GM12878 (cell line): ENCODE results near the gene REPIN1.

ENCODE experiments used
- KDM1A ChIP-seq: fragments of 200-600 bp; sonication (generic); IDR thresholded peaks from 2 replicates; pipeline ENCODE4 v1.6.1; 2016; ENCODE audit warnings: borderline replicate concordance
- MYC ChIP-seq: IDR thresholded peaks from 2 replicates; pipeline ENCODE4 v1.6.1; 2011; ENCODE audit warnings: mild to moderate bottlenecking, low read length, moderate library complexity, inconsistent platforms; ENCODE audit not compliant: insufficient read depth, insufficient replicate concordance, insufficient read length, severe bottlenecking
- NRF1 ChIP-seq: conservative IDR thresholded peaks from 2 replicates; pipeline ENCODE4 v1.6.1; 2011; ENCODE audit warnings: mild to moderate bottlenecking, low read depth, low read length, improper control_type of control experiment
- PAX8 ChIP-seq: fragments of 450-650 bp; IDR thresholded peaks from 2 replicates; pipeline ENCODE4 v1.6.1; 2017; ENCODE audit warnings: mild to moderate bottlenecking, moderate library complexity
- TARDBP ChIP-seq: IDR thresholded peaks from 2 replicates; pipeline ENCODE4 v1.6.1; 2016; ENCODE audit warnings: borderline replicate concordance
- TF ChIP-seq, protein P1 (sequence below), 3 experiments: IDR thresholded peaks in 2 of 3; conservative IDR thresholded peaks in 1 of 3; 2 replicates each; pipeline ENCODE4 v1.5.1; 2011; ENCODE audit warnings: low read depth in 3 of 3, low read length in 3 of 3, mild to moderate bottlenecking in 3 of 3, control low read depth in 2 of 3, moderate library complexity in 2 of 3, inconsistent platforms in 1 of 3, mixed read lengths in 1 of 3; ENCODE audit not compliant: control insufficient read depth in 2 of 3, insufficient read depth in 1 of 3; ENCODE audit errors: extremely low read depth in 1 of 3
- TF ChIP-seq, protein P2 (sequence below): fragments of 450-650 bp; IDR thresholded peaks from 2 replicates; pipeline ENCODE4 v1.6.1; 2017; ENCODE audit warnings: antibody characterized with exemption, mild to moderate bottlenecking, moderate library complexity

DNA sequence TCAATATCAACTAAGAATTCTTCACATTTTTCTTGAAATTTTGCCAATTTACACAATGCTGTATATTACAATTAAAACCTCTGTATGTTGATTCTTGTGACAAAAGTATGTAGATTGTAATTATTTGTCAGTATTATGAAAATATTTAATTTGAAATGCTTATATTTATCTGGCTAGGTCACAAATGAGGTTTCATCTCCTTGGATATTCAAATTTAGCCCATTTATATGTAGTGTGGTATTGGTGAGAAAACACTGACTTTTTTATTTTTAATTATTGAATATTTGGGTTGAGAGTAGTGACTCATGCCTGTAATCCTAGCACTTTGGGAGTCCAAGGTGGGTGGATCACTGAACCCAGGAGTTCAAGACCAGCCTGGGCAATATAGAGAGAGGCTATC is 24.3 kb upstream of the REPIN1 start:
- TF ChIP-seq, protein P1, sequence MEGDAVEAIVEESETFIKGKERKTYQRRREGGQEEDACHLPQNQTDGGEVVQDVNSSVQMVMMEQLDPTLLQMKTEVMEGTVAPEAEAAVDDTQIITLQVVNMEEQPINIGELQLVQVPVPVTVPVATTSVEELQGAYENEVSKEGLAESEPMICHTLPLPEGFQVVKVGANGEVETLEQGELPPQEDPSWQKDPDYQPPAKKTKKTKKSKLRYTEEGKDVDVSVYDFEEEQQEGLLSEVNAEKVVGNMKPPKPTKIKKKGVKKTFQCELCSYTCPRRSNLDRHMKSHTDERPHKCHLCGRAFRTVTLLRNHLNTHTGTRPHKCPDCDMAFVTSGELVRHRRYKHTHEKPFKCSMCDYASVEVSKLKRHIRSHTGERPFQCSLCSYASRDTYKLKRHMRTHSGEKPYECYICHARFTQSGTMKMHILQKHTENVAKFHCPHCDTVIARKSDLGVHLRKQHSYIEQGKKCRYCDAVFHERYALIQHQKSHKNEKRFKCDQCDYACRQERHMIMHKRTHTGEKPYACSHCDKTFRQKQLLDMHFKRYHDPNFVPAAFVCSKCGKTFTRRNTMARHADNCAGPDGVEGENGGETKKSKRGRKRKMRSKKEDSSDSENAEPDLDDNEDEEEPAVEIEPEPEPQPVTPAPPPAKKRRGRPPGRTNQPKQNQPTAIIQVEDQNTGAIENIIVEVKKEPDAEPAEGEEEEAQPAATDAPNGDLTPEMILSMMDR (IDR thresholded peaks at IDR 0.05 in 2 of 3, conservative IDR thresholded peaks at IDR 0.05 in 1 of 3; ENCODE audit: control insufficient read depth in 2 of 3, extremely low read depth in 1 of 3, insufficient read depth in 1 of 3, low read depth in 3 of 3, low read length in 3 of 3) = no peak
- TF ChIP-seq PAX8 (no peak), KDM1A (no peak), MYC (no peak), TARDBP (no peak), NRF1 (no peak)
- TF ChIP-seq, protein P2, sequence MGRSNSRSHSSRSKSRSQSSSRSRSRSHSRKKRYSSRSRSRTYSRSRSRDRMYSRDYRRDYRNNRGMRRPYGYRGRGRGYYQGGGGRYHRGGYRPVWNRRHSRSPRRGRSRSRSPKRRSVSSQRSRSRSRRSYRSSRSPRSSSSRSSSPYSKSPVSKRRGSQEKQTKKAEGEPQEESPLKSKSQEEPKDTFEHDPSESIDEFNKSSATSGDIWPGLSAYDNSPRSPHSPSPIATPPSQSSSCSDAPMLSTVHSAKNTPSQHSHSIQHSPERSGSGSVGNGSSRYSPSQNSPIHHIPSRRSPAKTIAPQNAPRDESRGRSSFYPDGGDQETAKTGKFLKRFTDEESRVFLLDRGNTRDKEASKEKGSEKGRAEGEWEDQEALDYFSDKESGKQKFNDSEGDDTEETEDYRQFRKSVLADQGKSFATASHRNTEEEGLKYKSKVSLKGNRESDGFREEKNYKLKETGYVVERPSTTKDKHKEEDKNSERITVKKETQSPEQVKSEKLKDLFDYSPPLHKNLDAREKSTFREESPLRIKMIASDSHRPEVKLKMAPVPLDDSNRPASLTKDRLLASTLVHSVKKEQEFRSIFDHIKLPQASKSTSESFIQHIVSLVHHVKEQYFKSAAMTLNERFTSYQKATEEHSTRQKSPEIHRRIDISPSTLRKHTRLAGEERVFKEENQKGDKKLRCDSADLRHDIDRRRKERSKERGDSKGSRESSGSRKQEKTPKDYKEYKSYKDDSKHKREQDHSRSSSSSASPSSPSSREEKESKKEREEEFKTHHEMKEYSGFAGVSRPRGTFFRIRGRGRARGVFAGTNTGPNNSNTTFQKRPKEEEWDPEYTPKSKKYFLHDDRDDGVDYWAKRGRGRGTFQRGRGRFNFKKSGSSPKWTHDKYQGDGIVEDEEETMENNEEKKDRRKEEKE = no peak
